ENCODE measurements around the gene LRRC15. TPM values are rescaled to one million over a fixed set of nuclear protein-coding genes. Genes with fewer than 3 reads are reported as not detected.

Gene LRRC15
- total RNA-seq, 1 experiment from 2014 or later, result not detected

DNA sequence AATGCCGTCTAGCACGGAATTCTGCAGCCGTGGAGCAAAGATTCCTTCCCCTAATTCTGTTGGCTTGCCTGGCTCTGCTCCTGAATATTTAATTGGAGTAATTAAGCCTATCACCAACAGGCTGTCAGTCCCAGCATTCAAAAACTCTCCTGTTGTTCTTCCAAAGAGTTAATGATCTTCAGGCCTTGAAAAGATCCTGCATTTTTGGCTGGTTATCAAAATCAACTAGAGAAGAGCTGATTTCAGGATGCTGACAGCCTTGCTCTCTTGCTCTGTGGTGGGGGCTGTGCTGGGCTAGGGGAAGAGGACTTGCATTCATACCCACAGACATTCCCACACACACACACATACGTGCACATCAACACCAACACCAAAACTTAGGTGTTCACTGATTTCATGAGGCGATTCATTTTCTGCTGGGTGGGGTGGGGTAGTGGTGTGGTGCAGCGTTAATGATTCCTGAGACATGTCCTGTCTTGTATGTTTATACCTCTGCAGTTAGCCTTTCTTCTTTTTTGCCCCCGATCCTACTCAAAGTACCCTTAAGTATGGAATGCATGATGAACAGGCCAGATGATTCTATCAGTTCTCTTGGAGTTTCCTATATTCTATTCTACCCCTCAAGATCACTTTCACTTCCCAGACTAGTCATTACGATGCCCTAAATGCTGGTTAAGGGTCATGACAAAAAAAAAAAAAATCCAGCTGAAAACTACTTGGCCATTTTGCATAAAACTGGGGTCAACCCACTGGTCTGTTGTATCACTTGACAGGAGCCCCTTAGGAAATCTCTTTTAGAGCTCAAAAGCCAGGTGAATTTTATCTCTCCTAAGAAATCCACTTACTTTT is 60.7 kb downstream of the LRRC15 start:
- Histone ChIP-seq H3K36me3 (ENCODE audit: low read depth) (no peaks in the 10 kb centered on the region), H3K4me3 (no peak overlapping the region), H3K79me2 (ENCODE audit: low read depth) (no peaks in the 10 kb centered on the region), H3K27me3 (ENCODE audit: insufficient read depth, low read depth) (no peaks in the 10 kb centered on the region), H3F3A (ENCODE audit: insufficient read depth, low read depth) (no peaks in the 10 kb centered on the region), H2AFZ (no peak overlapping the region), H3K9me3 (ENCODE audit: insufficient read depth, low read depth) (no peaks in the 10 kb centered on the region), H3K9me2 (ENCODE audit: insufficient read depth) (no peaks in the 10 kb centered on the region), H3K4me2 (no peak overlapping the region), H3K4me1 (replicated peaks; ENCODE audit: insufficient read depth) (peaks cover 7% of the 10 kb centered on the region; the same call in 1 of the 2 replicates), H3K27ac (no peak overlapping the region), H4K20me1 (ENCODE audit: insufficient read depth) (no peaks in the 10 kb centered on the region)
- intact Hi-C loops (cut with micrococcal nuclease; ENCODE audit: unreplicated experiment), result no loop called here
- ChIA-PET POLR2A (ENCODE audit: unreplicated experiment) (no interaction called here), CTCF (interaction anchor here (0.6 kb wide), 1 partner anchor 13 kb away, joined by 7 read pairs; no protein-coding TSS in a partner anchor)
- DNase-seq, result no peak
- no peak for TF ChIP-seq EZH2 (IDR thresholded peaks at IDR 0.05; ENCODE audit: low read depth)
- TF ChIP-seq, protein P1, sequence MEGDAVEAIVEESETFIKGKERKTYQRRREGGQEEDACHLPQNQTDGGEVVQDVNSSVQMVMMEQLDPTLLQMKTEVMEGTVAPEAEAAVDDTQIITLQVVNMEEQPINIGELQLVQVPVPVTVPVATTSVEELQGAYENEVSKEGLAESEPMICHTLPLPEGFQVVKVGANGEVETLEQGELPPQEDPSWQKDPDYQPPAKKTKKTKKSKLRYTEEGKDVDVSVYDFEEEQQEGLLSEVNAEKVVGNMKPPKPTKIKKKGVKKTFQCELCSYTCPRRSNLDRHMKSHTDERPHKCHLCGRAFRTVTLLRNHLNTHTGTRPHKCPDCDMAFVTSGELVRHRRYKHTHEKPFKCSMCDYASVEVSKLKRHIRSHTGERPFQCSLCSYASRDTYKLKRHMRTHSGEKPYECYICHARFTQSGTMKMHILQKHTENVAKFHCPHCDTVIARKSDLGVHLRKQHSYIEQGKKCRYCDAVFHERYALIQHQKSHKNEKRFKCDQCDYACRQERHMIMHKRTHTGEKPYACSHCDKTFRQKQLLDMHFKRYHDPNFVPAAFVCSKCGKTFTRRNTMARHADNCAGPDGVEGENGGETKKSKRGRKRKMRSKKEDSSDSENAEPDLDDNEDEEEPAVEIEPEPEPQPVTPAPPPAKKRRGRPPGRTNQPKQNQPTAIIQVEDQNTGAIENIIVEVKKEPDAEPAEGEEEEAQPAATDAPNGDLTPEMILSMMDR (conservative IDR thresholded peaks at IDR 0.05), result no peak
- BruUV-seq (replicated peaks), result no TSS peak

DNA sequence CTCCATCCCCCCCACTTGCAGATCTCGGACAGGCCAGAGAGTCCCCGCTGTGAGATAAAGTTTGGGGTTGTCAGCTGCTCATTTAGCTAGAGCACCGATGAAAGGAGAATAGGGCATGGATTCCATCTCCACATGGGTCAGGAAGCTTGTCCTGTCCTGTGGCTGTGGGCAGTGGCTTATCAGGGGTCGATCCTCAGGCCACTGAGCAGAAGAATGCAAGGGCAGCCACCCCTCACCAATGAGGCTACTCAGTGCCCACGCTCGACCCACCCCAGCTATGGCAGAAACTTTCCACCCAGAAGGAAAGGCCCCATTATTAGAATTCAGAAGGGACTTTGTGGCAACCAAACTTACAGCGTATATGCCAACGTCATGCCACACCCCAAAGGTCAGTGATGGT is 61.7 kb downstream of the LRRC15 start:
- BruUV-seq (replicated peaks), result no TSS peak
- H3K27me3 ChIP-seq (ENCODE audit: insufficient read depth, low read depth), result no peaks in the 10 kb centered on the region
- POLR2A ChIA-PET (ENCODE audit: unreplicated experiment), result no interaction called here
- H2AFZ ChIP-seq, result no peak overlapping the region
- CTCF ChIA-PET, result no interaction called here
- no peak overlapping the region for H3K4me3 ChIP-seq
- no peak for TF ChIP-seq EZH2 (IDR thresholded peaks at IDR 0.05; ENCODE audit: low read depth)
- TF ChIP-seq, protein P1 (conservative IDR thresholded peaks at IDR 0.05), result no peak
- no peaks in the 10 kb centered on the region for H3K36me3 ChIP-seq (ENCODE audit: low read depth)
- H3K4me2 ChIP-seq, result no peak overlapping the region
- H3K27ac ChIP-seq, result no peak overlapping the region
- H3K9me2 ChIP-seq (ENCODE audit: insufficient read depth), result no peaks in the 10 kb centered on the region
- H3F3A ChIP-seq (ENCODE audit: insufficient read depth, low read depth), result no peaks in the 10 kb centered on the region
- H3K79me2 ChIP-seq (ENCODE audit: low read depth), result no peaks in the 10 kb centered on the region
- DNase-seq, result no peak
- no peaks in the 10 kb centered on the region for H3K9me3 ChIP-seq (ENCODE audit: insufficient read depth, low read depth)
- peaks cover 7% of the 10 kb centered on the region; the same call in 1 of the 2 replicates for H3K4me1 ChIP-seq (replicated peaks; ENCODE audit: insufficient read depth)
- H4K20me1 ChIP-seq (ENCODE audit: insufficient read depth), result no peaks in the 10 kb centered on the region
- intact Hi-C loops (cut with micrococcal nuclease; ENCODE audit: unreplicated experiment), result no loop called here

DNA sequence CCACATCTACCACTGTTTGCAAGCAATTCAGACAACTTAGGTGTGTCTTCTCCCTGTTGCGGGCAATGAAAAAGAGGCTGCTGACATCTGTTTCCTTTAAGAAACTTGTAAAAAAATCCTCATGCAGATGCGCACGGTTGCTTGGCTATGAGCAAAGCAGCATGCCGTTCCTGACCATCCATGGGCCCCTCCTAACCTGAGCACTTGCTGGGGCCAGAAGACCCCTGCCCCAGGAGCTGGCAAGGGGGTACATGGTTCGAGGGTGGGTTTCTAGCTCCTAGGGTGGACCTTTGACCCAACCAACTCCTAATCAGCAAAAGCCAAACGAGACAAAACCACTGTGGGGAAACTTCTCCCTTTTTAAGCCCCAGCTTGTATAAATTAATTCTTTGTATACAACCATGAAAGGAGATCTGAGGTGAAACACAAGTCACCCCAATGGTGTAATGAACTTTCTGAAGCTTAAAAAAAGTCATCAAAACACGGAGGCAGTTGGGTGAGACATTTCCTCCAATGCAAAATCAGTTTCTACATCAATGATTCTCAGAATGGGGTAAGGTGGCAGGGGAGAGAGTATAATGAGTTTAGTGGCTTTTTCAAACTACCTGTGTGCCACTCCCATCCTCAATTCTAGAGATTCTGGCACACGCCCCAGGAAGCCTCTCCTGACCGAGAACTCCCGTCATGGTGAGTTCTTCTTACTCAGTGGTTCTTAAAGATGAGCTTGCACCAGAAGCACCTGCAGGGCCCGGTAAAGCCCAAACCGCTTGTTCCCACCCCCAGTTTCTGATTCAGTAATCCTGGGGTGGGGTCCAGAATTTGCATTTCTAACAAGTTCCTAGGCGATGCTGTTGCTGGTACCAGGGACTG is 62.5 kb downstream of the LRRC15 start:
- no peaks in the 10 kb centered on the region for H3K9me2 ChIP-seq (ENCODE audit: insufficient read depth)
- H3K27ac ChIP-seq, result no peak overlapping the region
- no peak overlapping the region for H3K4me2 ChIP-seq
- no peaks in the 10 kb centered on the region for H3K27me3 ChIP-seq (ENCODE audit: insufficient read depth, low read depth)
- TF ChIP-seq EZH2 (IDR thresholded peaks at IDR 0.05; ENCODE audit: low read depth), result no peak
- TF ChIP-seq, protein P1 (conservative IDR thresholded peaks at IDR 0.05), result no peak
- no peak for DNase-seq
- H3K9me3 ChIP-seq (ENCODE audit: insufficient read depth, low read depth), result no peaks in the 10 kb centered on the region
- H3K4me3 ChIP-seq, result no peak overlapping the region
- no peaks in the 10 kb centered on the region for H3K36me3 ChIP-seq (ENCODE audit: low read depth)
- CTCF ChIA-PET, result no interaction called here
- no peaks in the 10 kb centered on the region for H3F3A ChIP-seq (ENCODE audit: insufficient read depth, low read depth)
- H3K79me2 ChIP-seq (ENCODE audit: low read depth), result no peaks in the 10 kb centered on the region
- POLR2A ChIA-PET (ENCODE audit: unreplicated experiment), result interaction anchor here (0.7 kb wide), 1 partner anchor 37 kb away, joined by 12 read pairs; no protein-coding TSS in a partner anchor
- intact Hi-C loops (cut with micrococcal nuclease; ENCODE audit: unreplicated experiment), result no loop called here
- no peaks in the 10 kb centered on the region for H4K20me1 ChIP-seq (ENCODE audit: insufficient read depth)
- no peak overlapping the region for H2AFZ ChIP-seq
- no TSS peak for BruUV-seq (replicated peaks)
- peaks cover 7% of the 10 kb centered on the region; the same call in 1 of the 2 replicates for H3K4me1 ChIP-seq (replicated peaks; ENCODE audit: insufficient read depth)

Measured in PC-9 (cell line).